GM21390 (cell line): Measurements from ENCODE around the gene ASTN2.

Source experiments
- ATAC-seq: cut with Tn5 transposase; IDR thresholded peaks from one replicate; pipeline ENCODE4 v1.9.1; 2021; ENCODE audit not compliant: unreplicated experiment

ASTN2 gene

DNA sequence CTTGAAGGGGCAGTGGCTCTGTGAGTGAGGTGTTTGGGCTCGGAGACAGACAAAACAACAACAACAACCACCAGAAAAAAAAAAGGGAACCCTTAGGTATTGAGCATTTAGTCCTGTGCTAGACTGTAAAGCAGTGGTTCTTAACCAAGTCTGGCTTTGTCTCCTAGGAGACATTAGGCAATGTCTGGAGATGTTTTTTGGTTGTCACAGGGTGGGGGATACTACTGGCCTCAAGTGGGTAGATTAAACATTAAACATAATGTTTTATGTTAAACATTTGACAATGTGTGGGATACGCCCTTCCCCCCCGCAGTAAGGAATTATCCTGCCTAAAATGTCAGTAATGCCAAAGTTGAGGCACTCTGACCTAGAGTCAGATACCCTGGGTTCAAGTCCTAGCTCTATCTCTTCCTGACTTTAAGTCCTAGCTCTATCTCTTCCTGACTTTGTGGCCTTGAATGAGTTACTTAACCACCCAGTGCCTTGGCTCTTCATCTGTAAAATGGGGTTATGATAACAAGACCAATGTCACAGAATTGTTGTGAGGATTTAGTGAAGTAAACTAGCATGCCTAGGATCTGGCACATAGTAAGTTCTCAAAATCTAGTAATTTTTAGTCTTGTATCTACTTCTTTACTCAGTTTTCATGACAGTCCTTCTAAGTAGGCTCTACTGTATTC lies 725.9 kb downstream of the ASTN2 start:
- ATAC-seq: no peak

DNA sequence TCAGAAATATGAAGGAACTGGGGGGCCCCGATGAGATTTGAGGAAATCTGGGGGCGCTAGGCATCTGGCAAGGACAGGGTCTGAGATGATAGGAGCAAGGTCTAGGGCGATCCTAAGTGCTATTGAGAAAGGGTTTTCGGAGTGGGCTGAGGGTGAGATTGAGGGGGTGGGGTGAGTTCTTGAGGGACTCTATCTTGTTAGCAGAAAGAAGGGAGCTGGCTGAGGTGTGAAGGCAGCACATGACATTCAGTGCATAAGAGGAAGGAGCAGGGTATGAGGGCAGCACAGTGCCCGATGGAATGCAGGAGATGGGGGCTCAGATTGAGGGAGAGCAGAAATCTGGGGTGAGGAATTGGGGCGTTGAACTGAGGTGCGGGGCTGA lies 727.1 kb downstream of the ASTN2 start:
- ATAC-seq: no peak

DNA sequence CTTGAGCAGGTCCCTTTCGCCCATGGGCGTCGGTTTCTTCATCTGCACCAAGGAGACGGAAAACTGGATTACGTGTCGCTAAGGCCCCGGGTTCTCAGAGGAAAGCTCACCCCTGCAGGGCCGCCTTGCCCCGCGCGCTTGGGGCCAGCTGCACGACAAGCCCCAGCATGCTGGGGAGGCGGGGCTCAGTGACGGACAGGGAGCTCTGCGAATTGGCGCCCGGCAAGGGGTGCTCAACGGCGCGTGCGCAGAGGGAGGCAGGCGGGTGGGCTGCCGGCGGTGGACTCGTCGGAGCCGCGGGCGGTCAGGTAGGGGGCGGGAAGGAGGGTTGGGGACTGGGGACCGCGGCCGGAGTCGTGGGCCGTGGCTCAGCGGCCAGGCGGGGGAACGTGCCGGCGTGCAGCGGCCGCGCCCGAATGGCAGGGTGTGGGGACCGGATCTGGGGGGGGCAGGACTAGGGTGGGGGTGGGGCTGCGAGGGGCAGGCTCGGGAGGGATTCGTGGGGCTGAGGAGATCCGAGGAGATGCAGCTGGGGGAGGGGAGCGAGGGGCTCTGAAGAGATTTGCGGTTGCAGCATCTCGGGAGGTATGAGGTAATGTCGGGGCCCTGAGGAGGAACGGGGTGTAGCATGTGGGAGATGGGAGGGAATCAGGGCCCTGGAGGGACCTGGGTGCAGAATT lies 727.6 kb downstream of the ASTN2 start, which contains the start of gene TRIM32:
Gene TRIM32 (plus strand): TSS at position 232 of the 680 bp plus-strand sequence. CDS start 10,438 bp downstream, outside the sequence.
- peak; percentile 98 for ATAC-seq

DNA sequence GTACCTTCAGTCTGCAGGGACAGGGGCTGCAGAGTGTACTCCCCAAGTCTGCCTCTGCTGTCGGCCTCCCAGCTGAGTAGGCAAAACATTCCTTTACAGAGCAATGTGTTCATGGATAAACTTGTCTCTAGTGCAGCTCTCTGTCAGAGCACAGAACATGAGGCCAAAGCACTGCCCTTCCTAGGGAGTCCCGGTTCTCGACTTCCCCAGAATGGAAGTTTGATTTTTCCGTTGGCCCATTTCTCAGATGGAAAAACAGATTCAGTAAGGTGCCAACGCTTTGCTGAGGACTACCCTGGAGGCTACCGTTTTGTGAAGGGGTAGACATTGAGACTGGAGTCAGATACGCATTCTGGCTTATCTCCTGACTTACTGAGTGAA lies 728.2 kb downstream of the ASTN2 start:
- ATAC-seq: peak; percentile 40

DNA sequence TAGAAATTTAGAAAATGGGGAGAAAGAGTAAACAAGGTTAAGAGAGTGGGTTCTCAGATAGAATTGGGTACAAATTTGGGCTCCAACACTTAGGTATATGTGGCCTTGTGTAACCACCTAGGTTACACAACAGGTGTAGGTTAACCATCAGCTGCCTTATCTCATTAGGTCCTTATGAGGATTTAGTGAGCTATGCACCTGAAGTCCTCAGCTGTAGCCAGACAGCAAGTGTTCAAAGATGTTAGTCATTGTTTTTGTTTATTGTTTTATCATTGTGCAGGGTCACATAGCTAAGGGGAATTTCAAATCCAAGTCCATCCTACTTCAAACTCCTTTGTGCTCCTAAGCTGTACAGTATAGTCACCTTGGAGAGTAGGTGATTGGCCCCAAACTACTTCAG lies 728.7 kb downstream of the ASTN2 start:
- no peak for ATAC-seq

DNA sequence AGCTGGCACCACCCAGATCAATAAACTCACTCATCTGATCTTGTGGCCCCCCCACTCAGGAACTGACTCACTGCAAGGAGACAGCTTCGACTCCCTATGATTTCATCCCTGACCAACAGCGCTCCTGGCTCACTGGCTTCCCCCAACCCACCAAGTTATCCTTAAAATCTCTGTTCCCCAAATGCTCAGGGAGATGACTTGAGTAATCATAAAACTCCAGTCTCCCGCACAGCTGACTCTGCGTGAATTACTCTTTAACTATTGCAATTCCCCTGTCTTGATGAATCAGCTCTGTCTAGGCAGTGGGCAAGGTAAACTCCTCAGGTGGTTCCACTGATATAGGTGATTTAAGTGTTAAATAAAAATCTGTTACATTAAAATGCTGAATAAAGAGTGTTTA lies 729.7 kb downstream of the ASTN2 start:
- no peak for ATAC-seq

DNA sequence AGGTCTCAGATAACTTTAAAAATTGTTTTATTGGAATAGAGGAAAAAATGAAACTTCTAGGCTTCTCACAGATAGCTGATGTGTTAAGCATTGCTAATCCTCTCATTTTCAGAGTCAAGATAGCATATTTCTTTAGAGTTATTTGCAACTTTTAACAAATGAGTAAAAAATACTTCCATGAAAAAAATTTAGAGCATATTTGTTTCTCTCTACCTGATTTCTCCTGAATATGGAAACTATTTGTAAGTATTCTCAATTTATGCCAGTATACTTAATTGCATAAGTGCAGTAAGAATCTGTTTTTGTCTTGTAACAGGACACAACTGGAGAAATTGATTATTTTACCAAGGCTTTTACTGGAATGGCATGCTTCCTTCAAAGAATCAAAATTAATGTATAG lies 731.3 kb downstream of the ASTN2 start:
- ATAC-seq: no peak

DNA sequence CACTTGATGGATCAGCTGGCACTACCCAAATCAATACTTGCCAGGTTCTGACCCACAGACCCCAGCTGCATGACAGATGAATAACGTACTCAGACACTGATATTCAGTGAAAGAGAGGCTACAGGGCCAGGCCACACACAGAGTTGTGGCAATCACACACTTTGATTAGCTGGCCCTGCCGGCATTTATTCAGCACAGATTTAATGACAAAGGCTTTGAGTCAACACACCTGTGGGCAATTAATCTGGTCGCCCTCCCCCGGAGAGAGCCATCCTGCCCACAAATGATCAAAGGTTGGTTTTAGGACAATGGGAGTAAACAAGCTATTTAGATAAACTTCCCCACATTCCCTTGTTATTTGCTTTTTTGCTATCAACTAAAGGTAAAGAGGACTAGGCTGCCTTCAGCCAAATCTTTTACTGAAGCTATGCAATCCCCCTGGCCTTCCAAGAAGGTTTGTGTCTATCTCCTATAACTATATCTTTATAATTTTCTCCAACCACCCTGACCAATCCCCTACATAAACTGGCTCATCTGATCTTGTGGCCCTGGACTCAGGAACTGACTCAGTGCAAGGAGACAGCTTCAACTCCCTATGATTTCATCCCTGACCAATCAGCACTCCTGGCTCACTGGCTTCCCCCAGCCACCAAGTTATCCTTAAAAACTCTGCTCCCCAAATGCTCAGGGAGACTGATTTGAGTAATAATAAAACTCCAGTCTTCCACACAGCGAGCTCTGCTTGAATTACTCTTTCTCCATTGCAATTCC lies 740.5 kb downstream of the ASTN2 start:
- ATAC-seq: no peak

DNA sequence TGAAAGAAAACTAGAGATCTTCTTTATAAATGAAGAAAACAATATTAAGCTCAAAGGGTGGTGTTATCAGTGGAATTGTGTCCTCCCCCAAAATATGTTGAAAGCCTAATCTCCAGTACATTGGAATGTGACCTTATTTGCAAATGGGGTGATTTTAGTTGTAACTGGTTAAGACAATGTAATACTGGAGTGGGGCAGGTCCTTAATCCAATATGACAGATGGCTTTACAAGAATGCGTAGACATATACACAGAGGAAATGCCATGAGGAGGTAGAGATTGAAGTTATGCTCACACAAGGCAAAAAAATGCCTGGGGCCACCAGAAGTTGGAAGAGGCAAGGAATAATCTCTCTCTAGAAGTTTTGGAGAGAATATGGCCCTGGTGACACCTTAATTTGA lies 741.5 kb downstream of the ASTN2 start:
- no peak for ATAC-seq

DNA sequence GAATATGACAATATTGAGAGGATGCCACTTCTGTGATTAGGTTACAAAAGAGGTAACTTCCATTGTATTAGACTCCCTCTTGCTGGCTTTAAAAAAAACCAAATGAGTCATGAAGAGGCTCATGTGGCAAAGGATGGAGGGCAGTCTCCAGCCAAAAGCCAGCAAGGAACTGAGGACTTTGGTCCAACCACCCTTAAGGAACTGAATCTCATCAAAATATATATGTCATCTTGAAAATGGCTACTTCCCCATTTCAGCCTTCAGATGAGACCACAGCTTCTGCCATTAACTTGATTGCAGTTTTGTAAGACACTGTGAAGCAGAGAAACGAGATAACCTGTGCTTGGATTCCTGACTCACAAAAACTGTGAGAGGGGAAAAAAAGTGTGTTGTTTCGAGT lies 743.3 kb downstream of the ASTN2 start:
- no peak for ATAC-seq

DNA sequence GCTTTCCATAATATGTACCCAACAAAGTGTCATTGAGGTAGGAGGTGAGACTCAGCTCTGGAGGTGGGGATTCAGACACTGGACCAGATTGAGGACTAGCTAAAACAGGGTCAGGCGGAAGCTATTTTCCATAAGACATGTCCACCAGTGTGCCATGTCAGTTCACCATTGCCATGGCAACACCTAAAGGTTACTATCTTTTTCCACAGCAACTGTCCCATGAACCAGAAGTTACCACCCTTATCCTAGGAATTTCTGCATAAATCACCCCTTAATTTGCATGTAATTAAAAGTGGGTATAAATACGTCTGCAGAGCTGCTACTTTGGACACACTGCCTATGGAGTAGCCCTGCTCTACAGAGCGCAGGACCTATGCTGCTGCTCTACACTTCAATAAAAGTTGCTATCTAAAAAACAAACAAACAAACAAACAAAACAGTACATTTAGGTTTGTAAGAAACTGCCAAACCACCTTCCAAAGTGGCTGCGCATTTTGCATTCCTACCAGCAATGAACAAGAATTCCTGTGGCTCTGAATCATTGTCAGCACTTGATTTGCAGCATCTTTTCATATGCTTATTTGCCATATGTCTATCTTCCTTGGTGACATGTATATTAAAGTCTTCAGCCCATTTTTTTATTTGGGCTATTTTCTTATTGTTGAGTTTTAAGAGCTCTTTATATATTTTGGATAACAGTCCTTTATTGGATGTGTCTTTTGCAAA lies 745.7 kb downstream of the ASTN2 start:
- no peak for ATAC-seq

DNA sequence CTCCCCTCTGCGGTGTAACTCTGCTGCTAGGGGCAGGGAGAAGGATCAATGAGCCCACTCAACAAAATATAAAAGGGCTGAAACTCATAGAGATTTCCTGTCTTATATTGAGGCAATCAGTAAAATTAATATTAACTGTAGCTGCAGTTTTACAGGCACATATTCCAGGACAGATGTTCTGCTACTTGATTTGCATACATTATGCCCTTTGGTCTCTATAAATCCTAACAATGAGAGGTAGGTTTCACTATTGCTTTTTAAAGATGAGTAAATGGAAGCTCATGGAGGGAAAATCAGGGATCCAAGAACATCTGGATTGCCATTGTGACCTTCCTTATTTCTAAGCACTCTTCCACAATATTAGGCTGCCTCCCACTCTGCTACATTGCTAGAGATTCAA lies 751.3 kb downstream of the ASTN2 start:
- no peak for ATAC-seq

DNA sequence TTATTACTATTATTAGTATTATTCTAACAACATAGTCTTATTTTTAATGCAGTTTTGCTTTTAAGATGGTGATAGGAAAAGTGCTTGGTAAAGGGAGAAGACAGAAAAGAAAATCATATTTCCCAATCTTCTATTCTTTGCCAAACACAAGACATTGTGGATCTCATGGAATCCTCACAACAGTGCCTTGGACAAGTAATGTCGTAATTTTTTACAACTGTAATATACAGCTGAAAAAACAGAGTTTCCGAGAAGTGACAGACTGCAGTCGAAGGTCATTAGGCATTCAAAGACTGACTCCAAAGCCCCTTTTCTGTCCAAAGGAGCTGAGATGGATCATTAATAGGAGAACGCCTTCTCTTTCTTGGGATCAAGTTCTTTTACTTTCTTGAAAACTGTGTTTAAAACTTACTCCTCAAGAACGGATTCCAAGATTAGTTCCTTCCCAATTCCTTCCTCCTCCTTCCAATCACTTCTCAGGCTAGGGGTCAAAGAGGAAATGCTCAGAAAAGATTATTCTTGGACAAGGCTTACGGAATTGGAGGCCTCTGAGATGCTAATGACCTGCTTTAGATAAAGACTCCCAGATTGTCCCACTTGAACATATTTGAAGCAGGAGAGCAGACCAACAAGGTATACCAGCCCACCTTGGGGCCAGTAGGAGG lies 752.1 kb downstream of the ASTN2 start:
- no peak for ATAC-seq

DNA sequence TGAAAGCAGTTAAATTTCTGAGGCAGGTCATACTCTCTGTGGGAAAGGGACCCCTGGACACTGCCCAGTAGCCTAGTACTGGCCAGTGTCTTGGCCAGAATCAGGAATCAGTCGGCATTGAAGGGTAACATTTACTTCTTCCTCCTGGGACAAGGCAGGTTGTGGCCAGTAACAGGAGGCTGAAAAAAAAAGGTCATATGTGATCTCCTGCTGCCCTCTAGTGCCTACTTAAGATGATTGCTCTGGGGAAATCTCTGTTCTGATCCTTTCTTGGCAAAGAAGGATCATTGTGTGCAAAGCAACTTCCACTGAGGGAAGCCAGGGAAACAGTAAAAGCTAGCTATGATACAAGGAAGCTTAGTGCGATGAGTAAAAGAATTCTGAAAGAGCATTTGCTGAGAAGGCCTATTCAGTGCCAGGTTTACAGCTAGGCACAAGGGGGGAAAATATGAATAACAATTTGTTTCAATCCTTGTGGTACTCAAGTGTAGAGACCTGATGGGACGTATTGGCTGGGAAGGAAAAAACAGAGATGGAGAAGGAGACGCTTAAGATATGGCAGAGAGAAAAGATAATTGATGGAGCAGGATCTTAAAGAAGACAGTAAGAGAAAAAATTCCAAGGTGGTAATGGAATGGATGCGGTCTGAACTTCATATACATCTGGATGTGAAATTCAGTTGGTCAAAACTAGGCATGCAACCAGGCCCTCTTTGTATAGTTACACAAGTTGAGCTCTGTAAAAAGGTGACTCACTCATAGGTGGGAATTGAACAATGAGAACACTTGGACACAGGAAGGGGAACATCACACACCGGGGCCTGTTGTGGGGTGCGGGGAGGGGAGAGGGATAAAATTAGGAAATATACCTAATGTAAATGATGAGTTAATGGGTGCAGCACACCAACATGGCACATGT lies 753.6 kb downstream of the ASTN2 start:
- peak; percentile 94 for ATAC-seq

DNA sequence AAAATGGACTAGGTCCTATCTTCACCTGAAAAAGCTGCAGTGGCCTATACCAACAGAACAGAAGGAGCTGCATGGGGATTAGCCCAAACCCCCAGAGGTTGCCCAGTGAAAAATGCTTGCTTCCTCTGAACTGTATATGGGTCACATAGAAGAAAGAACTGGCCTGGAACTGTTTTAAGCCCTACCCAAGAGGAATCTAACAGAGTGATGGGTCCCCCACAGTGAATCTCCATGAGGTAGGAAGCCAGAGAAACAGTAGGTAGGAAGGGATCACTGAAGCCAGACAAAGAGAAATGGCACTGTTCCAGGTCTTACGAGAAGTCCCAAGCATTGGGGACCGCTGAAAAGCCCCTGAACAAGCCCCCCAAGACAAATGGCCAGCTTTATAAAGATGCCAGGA lies 756.6 kb downstream of the ASTN2 start:
- ATAC-seq: no peak

DNA sequence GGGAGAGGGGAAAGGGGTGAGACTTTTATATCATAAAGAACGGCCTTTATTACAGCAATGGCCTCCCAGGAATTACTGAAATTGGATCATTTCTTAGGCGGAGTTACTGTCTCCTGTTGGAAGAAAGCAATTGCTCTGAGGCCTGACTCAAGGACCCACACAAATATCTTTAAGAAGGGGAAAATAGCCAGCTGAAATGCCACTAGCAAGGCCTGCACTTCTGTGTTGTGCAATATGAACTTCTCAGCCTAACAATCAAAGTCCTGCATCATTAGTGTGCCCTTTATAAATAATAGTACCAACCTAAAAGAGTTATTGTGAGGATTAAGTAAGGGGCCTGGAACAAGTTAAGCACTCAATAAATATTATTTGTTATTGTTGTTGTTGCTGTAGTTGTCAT lies 757.9 kb downstream of the ASTN2 start:
- no peak for ATAC-seq

DNA sequence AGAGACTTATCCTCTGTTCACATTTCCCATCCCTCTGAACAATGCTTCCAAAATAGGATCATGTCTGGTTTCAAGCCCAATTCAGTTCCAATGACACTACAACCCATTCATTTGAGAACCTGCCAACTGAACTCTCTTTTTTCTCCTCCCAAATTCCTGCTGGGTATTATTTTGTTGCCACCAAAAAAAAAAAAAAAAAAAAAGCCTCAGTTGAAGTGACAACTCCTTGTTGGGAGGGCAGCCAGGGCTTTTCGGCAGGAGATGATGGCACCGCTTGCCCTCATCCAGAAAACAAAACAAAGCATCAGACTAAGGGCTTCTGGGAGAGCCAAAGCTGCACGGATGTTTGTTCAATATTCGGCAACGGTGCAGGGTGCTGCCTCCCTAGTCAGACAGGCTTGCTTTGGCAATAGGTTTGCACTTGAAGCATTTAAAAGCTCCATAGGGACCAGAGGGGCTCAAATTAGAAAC lies 758.3 kb downstream of the ASTN2 start:
- no peak for ATAC-seq

DNA sequence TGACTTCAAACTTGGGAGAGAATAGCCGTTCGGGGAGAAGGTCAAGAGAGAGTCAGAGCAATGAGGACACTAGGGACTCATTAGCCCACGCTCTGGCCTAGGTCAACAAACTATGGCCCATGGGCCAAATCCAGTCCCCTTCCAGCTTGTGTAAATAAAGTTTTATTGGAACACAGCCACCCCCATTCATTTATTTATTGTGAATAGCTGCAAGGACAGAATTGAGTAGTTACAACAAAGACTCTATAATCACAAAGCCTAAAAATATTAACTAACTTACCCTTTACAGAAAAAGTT lies 760.9 kb downstream of the ASTN2 start:
- no peak for ATAC-seq

DNA sequence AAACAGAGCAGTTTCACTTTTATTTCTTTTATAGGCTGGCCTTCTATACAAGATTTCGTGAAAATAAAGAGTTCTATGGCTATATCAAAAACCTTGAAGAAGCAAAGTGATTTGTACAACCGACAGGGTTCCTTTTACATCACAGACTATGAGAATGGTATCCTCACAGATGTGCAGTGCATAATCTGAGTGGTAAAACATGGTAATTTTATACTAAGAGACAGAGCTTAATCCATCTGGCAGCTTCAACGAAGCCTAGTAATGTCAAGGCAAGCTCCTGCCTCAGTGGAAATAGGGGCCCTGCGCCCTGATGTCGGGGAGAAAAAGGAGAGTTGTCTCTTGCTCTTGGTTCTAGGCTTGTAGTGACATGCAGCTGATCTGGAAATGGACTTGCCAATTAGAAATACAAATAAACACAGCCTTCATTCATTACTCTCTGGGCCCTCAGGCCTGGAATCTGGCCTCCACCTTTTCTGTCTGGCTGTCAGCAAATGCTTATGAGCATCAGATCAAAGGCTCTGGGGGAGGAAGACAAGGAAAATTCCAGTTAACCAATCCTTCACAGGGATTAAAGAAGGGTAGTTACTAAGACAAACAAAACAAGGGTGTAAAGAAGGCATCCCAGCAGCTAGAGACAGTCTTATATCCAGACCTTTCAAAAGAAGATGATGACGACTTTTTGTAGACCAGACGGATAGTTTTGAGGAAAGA lies 761.4 kb downstream of the ASTN2 start:
- no peak for ATAC-seq

DNA sequence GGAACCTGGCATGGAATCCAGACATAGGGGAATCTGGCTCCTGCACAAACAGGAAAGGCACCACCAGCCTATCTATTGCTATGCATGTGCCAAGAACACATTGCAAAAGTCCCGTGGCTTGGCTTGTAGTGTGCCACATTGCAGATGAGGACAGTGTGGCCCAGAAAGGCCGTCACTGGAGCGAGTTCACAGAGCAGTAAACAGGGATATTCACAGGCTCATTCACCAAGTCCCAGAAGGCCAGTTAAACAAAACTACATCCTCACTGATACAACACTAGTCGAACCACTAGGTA lies 767.4 kb downstream of the ASTN2 start:
- peak; percentile 13 for ATAC-seq
